OCI-LY7 (cell line): Measurements from ENCODE around the gene U2SURP.

ENCODE experiments used
- CTCF ChIP-seq: fragments of 200-600 bp; sonication (generic); conservative IDR thresholded peaks from 2 replicates; pipeline ENCODE4 v1.5.1; 2014; ENCODE audit warnings: mild to moderate bottlenecking, antibody characterized with exemption, low read length, moderate library complexity, mixed read lengths
- EZH2phosphoT487 ChIP-seq: fragments of 200-600 bp; sonication (generic); IDR thresholded peaks from 2 replicates; pipeline ENCODE4 v1.6.1; 2018; ENCODE audit warnings: low read depth, borderline replicate concordance, mild to moderate bottlenecking, mixed run types, antibody characterized with exemption, low read length, moderate library complexity, mixed read lengths

DNA sequence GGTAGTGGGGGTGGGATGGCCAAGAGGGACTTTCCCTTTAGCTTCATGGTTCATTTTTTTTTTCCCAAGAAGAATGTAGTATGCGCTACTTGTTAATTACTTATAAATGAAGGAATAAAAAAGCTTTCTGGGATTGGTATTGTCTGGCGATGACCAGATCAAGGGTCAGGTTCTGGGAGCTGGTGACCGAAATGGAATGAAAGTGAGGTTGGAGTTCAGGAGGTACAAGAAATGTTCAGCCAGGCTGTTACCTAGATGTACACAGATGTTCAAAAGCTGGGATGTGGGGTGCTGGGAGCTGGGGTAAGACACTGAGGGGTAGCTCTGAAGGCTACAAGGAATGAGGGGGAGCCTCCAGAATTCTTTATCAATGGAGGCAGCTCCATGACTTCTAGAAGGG, 17.1 kb upstream of the U2SURP start:
- TF ChIP-seq CTCF (no peak), EZH2phosphoT487 (no peak)
